Sigmoid colon (tissue), 7 donors: ENCODE results near the gene TMUB1. TPM values are rescaled to one million over a fixed set of nuclear protein-coding genes. Genes with fewer than 3 reads are reported as not detected.

Experiments used
- DNase-seq: peaks from one replicate; pipeline ENCODE4 v3.0.0-alpha.2; 2019
- H3K27ac ChIP-seq, 4 donors: fragments of 200-600 bp; sonication (generic); one replicate each; pipeline ENCODE4 v1.5.1; 2016 to 2019; ENCODE audit warnings: mild to moderate bottlenecking in 1 of 4
- H3K27me3 ChIP-seq, 3 donors: fragments of 200-600 bp; sonication (generic); one replicate each; pipeline ENCODE4 v1.5.1; 2019; ENCODE audit warnings: mild to moderate bottlenecking in 1 of 3
- H3K36me3 ChIP-seq, 4 donors: fragments of 200-600 bp; sonication (generic); one replicate each; pipeline ENCODE4 v1.5.1; 2016 to 2019
- H3K4me1 ChIP-seq, 4 donors: fragments of 200-600 bp; sonication (generic); one replicate each; pipeline ENCODE4 v1.5.1; 2017 to 2019
- H3K4me3 ChIP-seq, 4 donors: fragments of 200-600 bp; sonication (generic); one replicate each; pipeline ENCODE4 v1.5.1; 2017 to 2019; ENCODE audit warnings: mild to moderate bottlenecking in 2 of 4, moderate library complexity in 1 of 4
- H3K9me3 ChIP-seq, 4 donors: fragments of 200-600 bp in 3 of 4; sonication (generic) in 3 of 4; one replicate each; pipeline versions ENCODE4 v1.5.1 to v1.6.1; 2013 to 2019
- CTCF ChIP-seq, 4 experiments: fragments of 450-650 bp in 3 of 4; fragments of 200-600 bp in 1 of 4; IDR thresholded peaks; one replicate each; pipeline ENCODE4 v1.5.1; 2016 to 2019; ENCODE audit warnings: antibody characterized with exemption in 4 of 4, mild to moderate bottlenecking in 3 of 4, moderate library complexity in 2 of 4
- EP300 ChIP-seq, 4 donors: sonication (generic); formaldehyde crosslinking; IDR thresholded peaks; one replicate each; pipeline ENCODE4 v1.6.1; 2017; ENCODE audit warnings: antibody characterized with exemption in 4 of 4
- POLR2A ChIP-seq, 2 donors: fragments of 450-650 bp; IDR thresholded peaks; one replicate each; pipeline ENCODE4 v1.6.1; 2016; ENCODE audit warnings: antibody characterized with exemption in 2 of 2, mild to moderate bottlenecking in 2 of 2, moderate library complexity in 2 of 2
- POLR2AphosphoS5 ChIP-seq, 4 donors: sonication (generic); formaldehyde crosslinking; IDR thresholded peaks; one replicate each; pipeline ENCODE4 v1.6.1; 2017; ENCODE audit warnings: antibody characterized with exemption in 4 of 4
- WGBS, 2 donors: extraction: QIAGEN DNeasy Blood & Tissue Kit; methylation state at CpG; one replicate each; pipeline ENCODE4 v1.1.7; 2013; 5-methylcytosine and 5-hydroxymethylcytosine counted together
- intact Hi-C: fragments of 100-400 bp; cut with DNase I; formaldehyde crosslinking; loops from one replicate; pipeline ENCODE4 v1.15.1; 2023
- polyA plus RNA-seq, 3 donors: library from polyadenylated mRNA; stranded (reverse); fragments of 200-250 nt; gene quantifications; one replicate each; pipeline ENCODE4 v1.2.3, GENCODE V29; 2013
- total RNA-seq, 4 donors: library from RNA; depleted of rRNA; stranded (reverse); fragments of >200 nt; gene quantifications; one replicate each; pipeline ENCODE4 v1.1.0, GENCODE V29; 2016
- donor health status: healthy with polysubstance abuse.
- donor health status: Bipolar disorder and iron deficiency.
- donor health status: healthy.

TMUB1 gene
- total and polyA plus RNA-seq, 7 donors: 33.4 to 74.6 (median 45.0) TPM

DNA sequence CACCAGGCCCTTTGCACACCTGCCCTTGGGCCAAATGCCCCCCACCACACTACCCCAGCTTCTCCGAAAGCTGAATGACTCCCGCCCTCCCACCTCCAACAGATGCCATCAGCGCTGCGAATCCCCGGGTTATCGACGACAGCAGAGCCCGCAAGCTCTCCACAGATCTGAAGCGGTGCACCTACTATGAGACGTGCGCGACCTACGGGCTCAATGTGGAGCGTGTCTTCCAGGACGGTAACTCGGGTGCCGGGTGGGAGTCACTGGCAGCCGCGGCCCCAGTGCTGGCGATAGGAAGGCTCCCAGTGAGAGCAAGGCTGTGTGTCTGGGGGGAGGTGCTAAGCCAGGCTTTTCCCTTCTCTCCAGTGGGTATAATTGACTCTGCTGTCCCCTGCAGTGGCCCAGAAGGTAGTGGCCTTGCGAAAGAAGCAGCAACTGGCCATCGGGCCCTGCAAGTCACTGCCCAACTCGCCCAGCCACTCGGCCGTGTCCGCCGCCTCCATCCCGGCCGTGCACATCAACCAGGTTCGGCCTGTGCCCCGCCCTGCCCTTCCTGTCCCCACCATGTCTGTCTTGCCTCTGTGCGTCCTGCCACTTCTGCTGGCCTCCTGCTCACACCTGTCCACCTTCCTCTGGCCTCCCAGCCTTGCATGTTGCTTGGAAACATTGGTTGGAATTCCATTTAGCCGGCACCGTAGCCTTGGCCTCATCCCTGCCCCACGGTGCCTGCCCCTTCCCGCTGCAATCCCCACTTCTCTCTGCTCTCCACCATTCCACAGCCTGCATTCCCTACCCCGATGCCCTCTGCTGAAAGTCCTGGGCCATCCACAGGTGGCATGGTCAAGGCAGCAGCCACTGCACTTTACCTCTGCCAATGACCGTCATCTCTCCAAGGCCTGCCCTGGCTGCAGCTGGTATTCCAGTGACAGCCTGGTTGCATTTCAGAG is 35.1 kb upstream of the TMUB1 start:
- Histone ChIP-seq H3K4me3 (no peak overlapping the region), H3K36me3 (peaks cover 21 to 62% (median 41%) of the 10 kb centered on the region in 4 donors), H3K27me3 (no peaks in the 10 kb centered on the region), H3K27ac (no peak overlapping the region), H3K9me3 (no peaks in the 10 kb centered on the region), H3K4me1 (peaks cover 0 to 23% (median 22%) of the 10 kb centered on the region in 4 donors)
- TF ChIP-seq CTCF (IDR thresholded peaks at IDR 0.05) (no peak), POLR2AphosphoS5 (IDR thresholded peaks at IDR 0.05) (no peak), EP300 (IDR thresholded peaks at IDR 0.05) (no peak), POLR2A (IDR thresholded peaks at IDR 0.05) (no peak)
- intact Hi-C loops: no loop called here
- DNase-seq: no peak
- WGBS, 2 donors: 95 to 97% methylated on average over 38 of the region's 38 CpGs

GRCh38 chr7:151117565-151117964 is 34.3 kb upstream of the TMUB1 start:
- H3K27me3 ChIP-seq: no peaks in the 10 kb centered on the region
- DNase-seq: no peak
- no peak overlapping the region for H3K27ac ChIP-seq
- H3K9me3 ChIP-seq: no peaks in the 10 kb centered on the region
- 80 to 89% methylated on average over 12 of the region's 12 CpGs for WGBS, 2 donors
- no peak overlapping the region for H3K4me3 ChIP-seq
- H3K4me1 ChIP-seq: peaks cover 0 to 29% (median 27%) of the 10 kb centered on the region in 4 donors
- peaks cover 21 to 54% (median 36%) of the 10 kb centered on the region in 4 donors for H3K36me3 ChIP-seq
- intact Hi-C loops: no loop called here
- TF ChIP-seq POLR2AphosphoS5 (IDR thresholded peaks at IDR 0.05) (no peak), EP300 (IDR thresholded peaks at IDR 0.05) (no peak), CTCF (IDR thresholded peaks at IDR 0.05) (no peak), POLR2A (IDR thresholded peaks at IDR 0.05) (no peak)

DNA sequence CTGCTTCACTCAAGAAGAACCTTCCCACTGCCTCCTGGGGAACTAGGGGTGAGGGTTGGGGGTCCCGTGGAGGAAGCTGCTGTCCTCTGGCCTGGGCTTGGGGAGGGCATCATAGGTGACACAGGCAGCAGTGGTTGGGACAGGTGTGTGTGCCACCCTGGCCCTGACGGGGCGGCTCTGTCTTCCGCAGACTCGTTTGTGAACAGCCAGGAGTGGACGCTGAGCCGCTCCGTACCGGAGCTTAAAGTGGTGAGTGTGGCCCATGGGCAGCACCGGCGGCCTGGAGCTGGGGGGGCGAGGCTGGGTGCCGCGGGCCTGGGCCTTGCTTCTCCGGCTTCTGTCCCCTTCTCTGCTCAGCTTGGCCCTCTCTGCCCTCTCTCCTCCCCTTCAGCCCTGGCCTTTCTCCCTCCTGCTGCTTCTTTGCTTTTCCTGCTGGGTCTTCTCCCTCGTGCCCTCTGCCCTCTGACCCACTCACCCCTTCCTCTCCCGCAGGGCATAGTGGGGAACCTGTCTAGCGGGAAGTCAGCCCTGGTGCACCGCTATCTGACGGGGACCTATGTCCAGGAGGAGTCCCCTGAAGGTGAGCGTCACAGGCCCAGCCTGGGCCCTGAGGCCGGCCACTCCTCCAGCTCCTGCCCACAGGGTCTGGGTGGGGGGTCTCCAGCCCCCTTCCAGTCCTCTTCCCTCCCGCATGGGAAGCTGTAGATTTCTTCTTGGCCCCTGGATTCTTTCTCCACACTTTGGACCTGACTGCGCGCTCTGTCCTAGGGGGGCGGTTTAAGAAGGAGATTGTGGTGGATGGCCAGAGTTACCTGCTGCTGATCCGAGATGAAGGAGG is 33.5 kb upstream of the TMUB1 start:
- no peak overlapping the region for H3K27ac ChIP-seq
- no peaks in the 10 kb centered on the region for H3K27me3 ChIP-seq
- DNase-seq: no peak
- WGBS, 2 donors: 91 to 93% methylated on average over 27 of the region's 27 CpGs
- TF ChIP-seq CTCF (IDR thresholded peaks at IDR 0.05) (no peak), POLR2A (IDR thresholded peaks at IDR 0.05) (no peak), EP300 (IDR thresholded peaks at IDR 0.05) (no peak), POLR2AphosphoS5 (IDR thresholded peaks at IDR 0.05) (no peak)
- H3K4me1 ChIP-seq: peaks cover 0 to 29% (median 27%) of the 10 kb centered on the region in 4 donors
- H3K4me3 ChIP-seq: no peak overlapping the region
- H3K36me3 ChIP-seq: peaks cover 20 to 46% (median 33%) of the 10 kb centered on the region in 4 donors
- intact Hi-C loops: no loop called here
- H3K9me3 ChIP-seq: no peaks in the 10 kb centered on the region

DNA sequence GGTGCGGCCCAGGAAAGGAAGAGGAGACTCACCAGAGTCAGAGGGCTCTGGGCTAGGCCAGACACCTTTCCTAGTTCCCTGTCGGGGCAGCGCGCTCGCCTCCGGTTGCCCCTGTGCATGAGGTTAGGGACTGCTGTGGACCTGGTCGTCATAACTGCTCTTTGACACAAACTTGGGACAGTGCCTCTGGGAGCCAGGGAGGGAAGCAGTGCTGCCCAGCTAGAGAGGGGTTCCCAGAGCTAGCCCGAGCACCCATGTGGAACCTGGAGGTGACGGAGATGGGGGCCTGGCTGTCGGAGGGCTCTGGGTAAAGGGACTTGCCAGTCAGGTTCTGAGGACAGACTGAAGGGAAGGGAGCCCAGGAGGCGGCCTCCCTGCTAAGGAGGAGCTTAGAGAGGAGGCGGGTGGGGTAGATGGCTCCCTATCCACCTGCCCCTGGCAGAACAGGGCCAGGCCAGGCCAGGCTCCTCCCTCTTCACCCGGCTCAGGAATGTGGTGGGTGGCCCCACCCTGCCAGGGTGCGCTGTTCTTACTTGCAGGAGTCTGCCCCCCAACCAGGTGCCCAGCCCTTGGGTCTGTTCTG is 32.6 kb upstream of the TMUB1 start:
- H3K9me3 ChIP-seq: no peaks in the 10 kb centered on the region
- intact Hi-C loops: no loop called here
- WGBS, 2 donors: 50 to 76% methylated on average over 14 of the region's 14 CpGs
- H3K4me3 ChIP-seq: peak overlapping the region in 3 of 4 donors; percentile 27 to 32 (median 29)
- no peak for DNase-seq
- H3K36me3 ChIP-seq: peaks cover 11 to 37% (median 28%) of the 10 kb centered on the region in 4 donors
- H3K4me1 ChIP-seq: peaks cover 0 to 34% (median 32%) of the 10 kb centered on the region in 4 donors
- H3K27ac ChIP-seq: no peak overlapping the region
- TF ChIP-seq POLR2AphosphoS5 (IDR thresholded peaks at IDR 0.05): no peak
- TF ChIP-seq EP300 (IDR thresholded peaks at IDR 0.05): no peak
- peak in 1 of 2 donors; percentile 14 for TF ChIP-seq POLR2A (IDR thresholded peaks at IDR 0.05)
- TF ChIP-seq CTCF (IDR thresholded peaks at IDR 0.05): no peak
- H3K27me3 ChIP-seq: no peaks in the 10 kb centered on the region
